Neural progenitor cell (in vitro differentiated cells): Measurements from ENCODE around the gene NEK1. TPM values are rescaled to one million over a fixed set of nuclear protein-coding genes. Genes with fewer than 3 reads are reported as not detected.

ENCODE experiments used
- DNase-seq: peaks from one replicate; pipeline ENCODE4 v3.0.0-alpha.2; 2016; ENCODE audit warnings: low spot score
- H2AFZ ChIP-seq: fragments of 200-600 bp; sonication (generic); replicated peaks from 2 replicates; pipeline ENCODE4 v1.6.1; 2016; ENCODE audit warnings: antibody characterized with exemption
- H3F3A ChIP-seq: fragments of 200-600 bp; sonication (generic); 2 replicates; pipeline ENCODE4 v1.6.1; 2016; ENCODE audit warnings: antibody characterized with exemption, low read depth
- H3K27ac ChIP-seq: fragments of 200-600 bp; sonication (generic); 2 replicates; pipeline ENCODE4 v1.5.1; 2016; ENCODE audit warnings: mild to moderate bottlenecking
- H3K27me3 ChIP-seq: fragments of 200-600 bp; sonication (generic); 2 replicates; pipeline ENCODE4 v1.6.1; 2016; ENCODE audit warnings: mild to moderate bottlenecking, moderate library complexity
- H3K36me3 ChIP-seq: fragments of 200-600 bp; sonication (generic); 2 replicates; pipeline ENCODE4 v1.5.1; 2016
- H3K4me1 ChIP-seq: fragments of 200-600 bp; sonication (generic); 2 replicates; pipeline ENCODE4 v1.6.1; 2016; ENCODE audit warnings: mixed run types
- H3K4me2 ChIP-seq: fragments of 200-600 bp; sonication (generic); 2 replicates; pipeline ENCODE4 v1.6.1; 2016
- H3K4me3 ChIP-seq: fragments of 200-600 bp; sonication (generic); 2 replicates; pipeline ENCODE4 v1.5.1; 2016
- H3K79me2 ChIP-seq: fragments of 200-600 bp; sonication (generic); 2 replicates; pipeline ENCODE4 v1.6.1; 2016; ENCODE audit warnings: low read depth
- H3K9ac ChIP-seq: fragments of 200-600 bp; sonication (generic); 2 replicates; pipeline ENCODE4 v1.6.1; 2016
- H3K9me3 ChIP-seq: fragments of 200-600 bp; sonication (generic); 2 replicates; pipeline ENCODE4 v1.5.1; 2016; ENCODE audit warnings: low read depth
- H4K20me1 ChIP-seq: fragments of 200-600 bp; sonication (generic); 2 replicates; pipeline ENCODE4 v1.6.1; 2016; ENCODE audit warnings: low read depth
- H3K27ac Mint-ChIP-seq: 3 replicates; pipeline ENCODE4 v1.8.0; 2021; ENCODE audit warnings: mixed read lengths
- H3K27me3 Mint-ChIP-seq: 2 replicates; pipeline ENCODE4 v1.8.0; 2022; ENCODE audit warnings: low read depth, mild to moderate bottlenecking, inconsistent platforms, moderate library complexity, mixed read lengths; ENCODE audit not compliant: insufficient read depth
- H3K36me3 Mint-ChIP-seq: 3 replicates; pipeline ENCODE4 v1.8.0; 2021; ENCODE audit warnings: mixed read lengths
- H3K4me1 Mint-ChIP-seq: 3 replicates; pipeline ENCODE4 v1.8.0; 2021; ENCODE audit warnings: mixed read lengths
- H3K4me3 Mint-ChIP-seq: 3 replicates; pipeline ENCODE4 v1.8.0; 2021; ENCODE audit warnings: mild to moderate bottlenecking, moderate library complexity, mixed read lengths
- H3K9me3 Mint-ChIP-seq: 3 replicates; pipeline ENCODE4 v1.8.0; 2020; ENCODE audit warnings: mixed read lengths
- CTCF ChIP-seq: fragments of 200-600 bp; sonication (generic); IDR thresholded peaks from 2 replicates; pipeline ENCODE4 v1.5.1; 2017; ENCODE audit warnings: antibody characterized with exemption, mild to moderate bottlenecking
- EZH2 ChIP-seq: fragments of 200-600 bp; sonication (generic); IDR thresholded peaks from 2 replicates; pipeline ENCODE4 v1.6.1; 2017; ENCODE audit warnings: antibody characterized with exemption, mild to moderate bottlenecking, moderate library complexity
- EZH2phosphoT487 ChIP-seq: fragments of 200-600 bp; sonication (generic); IDR thresholded peaks from 2 replicates; pipeline ENCODE4 v1.6.1; 2017; ENCODE audit warnings: antibody characterized with exemption
- total RNA-seq: library from RNA; depleted of rRNA; stranded (reverse); fragments of >200 nt; gene quantifications from 2 replicates; pipeline ENCODE4 v1.2.3, GENCODE V29; 2015; ENCODE audit warnings: low replicate concordance

The NEK1 gene
- total RNA-seq, 1 donor from 2014 or later: 12.1 TPM

- no peaks in the 10 kb centered on the region for H3F3A ChIP-seq
- Mint-ChIP-seq H3K4me1 (no peaks in the 10 kb centered on the region), H3K27me3 (no peaks in the 10 kb centered on the region), H3K36me3 (peaks cover 4% of the 10 kb centered on the region), H3K27ac (no peak overlapping the region), H3K4me3 (no peak overlapping the region), H3K9me3 (no peaks in the 10 kb centered on the region)
- H3K4me3 ChIP-seq: no peak overlapping the region
- H3K4me2 ChIP-seq: no peak overlapping the region
- TF ChIP-seq EZH2phosphoT487 (no peak), EZH2 (no peak), CTCF (no peak)
- no peaks in the 10 kb centered on the region for H3K27me3 ChIP-seq
- H3K9me3 ChIP-seq: no peaks in the 10 kb centered on the region
- H3K4me1 ChIP-seq: no peaks in the 10 kb centered on the region
- no peak for DNase-seq
- no peak overlapping the region for H3K27ac ChIP-seq
- no peaks in the 10 kb centered on the region for H4K20me1 ChIP-seq
- H3K79me2 ChIP-seq: no peaks in the 10 kb centered on the region
- H3K36me3 ChIP-seq: no peaks in the 10 kb centered on the region
- no peak overlapping the region for H3K9ac ChIP-seq
- H2AFZ ChIP-seq: no peak overlapping the region
Observed at GRCh38 chr4:169399976-169400767, 212.2 kb downstream of the NEK1 start.

GRCh38 chr4:169398316-169398715 is 214.1 kb downstream of the NEK1 start:
- H3K27me3 Mint-ChIP-seq: no peaks in the 10 kb centered on the region
- no peaks in the 10 kb centered on the region for H3K36me3 ChIP-seq
- H2AFZ ChIP-seq: no peak overlapping the region
- H3K27ac ChIP-seq: no peak overlapping the region
- no peaks in the 10 kb centered on the region for H3K9me3 ChIP-seq
- H3K4me2 ChIP-seq: no peak overlapping the region
- H3K9ac ChIP-seq: no peak overlapping the region
- TF ChIP-seq CTCF (no peak), EZH2 (no peak), EZH2phosphoT487 (no peak)
- no peak for DNase-seq
- no peaks in the 10 kb centered on the region for H3K79me2 ChIP-seq
- no peak overlapping the region for H3K4me3 ChIP-seq
- no peak overlapping the region for H3K4me3 Mint-ChIP-seq
- no peak overlapping the region for H3K27ac Mint-ChIP-seq
- no peaks in the 10 kb centered on the region for H3F3A ChIP-seq
- no peaks in the 10 kb centered on the region for H3K9me3 Mint-ChIP-seq
- H3K36me3 Mint-ChIP-seq: peaks cover 4% of the 10 kb centered on the region
- no peaks in the 10 kb centered on the region for H3K4me1 ChIP-seq
- no peaks in the 10 kb centered on the region for H4K20me1 ChIP-seq
- H3K27me3 ChIP-seq: no peaks in the 10 kb centered on the region
- H3K4me1 Mint-ChIP-seq: no peaks in the 10 kb centered on the region

DNA sequence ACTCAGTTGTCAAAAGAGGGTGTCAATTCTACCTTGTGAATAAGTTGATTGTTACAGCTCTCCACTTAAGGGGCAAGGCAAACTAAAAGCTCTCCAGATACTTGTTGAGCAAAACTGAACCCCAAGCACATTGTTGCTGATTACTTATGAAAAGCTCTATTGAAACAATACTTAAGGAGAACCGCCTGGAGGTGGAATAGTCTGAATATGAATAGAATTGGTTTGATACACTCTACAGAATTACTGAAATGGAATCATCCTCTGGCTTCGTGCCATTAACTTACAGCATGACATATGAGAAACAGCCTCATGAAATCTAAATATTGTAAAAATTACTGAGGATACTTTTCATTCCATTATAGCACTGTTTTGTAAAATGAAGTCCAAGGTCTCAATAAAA is 214.6 kb downstream of the NEK1 start:
- Mint-ChIP-seq H3K27ac (no peak overlapping the region), H3K27me3 (no peaks in the 10 kb centered on the region), H3K36me3 (peaks cover 4% of the 10 kb centered on the region), H3K9me3 (no peaks in the 10 kb centered on the region), H3K4me1 (no peaks in the 10 kb centered on the region), H3K4me3 (no peak overlapping the region)
- Histone ChIP-seq H3K27me3 (no peaks in the 10 kb centered on the region), H3F3A (no peaks in the 10 kb centered on the region), H3K4me3 (no peak overlapping the region), H3K4me2 (no peak overlapping the region), H3K27ac (no peak overlapping the region), H3K4me1 (no peaks in the 10 kb centered on the region), H4K20me1 (no peaks in the 10 kb centered on the region), H3K36me3 (no peaks in the 10 kb centered on the region), H3K9me3 (no peaks in the 10 kb centered on the region), H2AFZ (no peak overlapping the region), H3K79me2 (no peaks in the 10 kb centered on the region), H3K9ac (no peak overlapping the region)
- DNase-seq: no peak
- TF ChIP-seq CTCF (no peak), EZH2phosphoT487 (no peak), EZH2 (no peak)
